ENCODE measurements around the gene ANK2.

ANK2 gene

DNA sequence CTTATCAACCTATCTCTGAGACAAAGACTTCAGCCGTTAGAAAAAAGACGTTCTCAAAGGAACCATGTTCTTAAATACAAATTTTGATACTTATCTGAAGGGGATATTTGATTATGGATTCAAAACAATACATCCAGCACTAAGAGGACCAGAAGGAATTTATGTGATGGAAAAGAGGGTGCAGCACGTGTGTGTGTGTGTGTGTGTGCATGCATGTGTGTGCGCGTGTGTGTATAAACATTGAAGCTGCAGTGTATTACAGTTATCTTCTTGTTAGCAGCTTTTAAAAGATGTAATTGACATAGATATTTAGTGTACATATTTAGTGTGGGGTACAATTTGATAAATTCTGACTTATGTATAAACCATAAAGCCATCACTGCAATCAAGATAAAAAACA is 44.9 kb downstream of the ANK2 start:
- DNase-seq (ENCODE audit: low spot score) = no peak

DNA sequence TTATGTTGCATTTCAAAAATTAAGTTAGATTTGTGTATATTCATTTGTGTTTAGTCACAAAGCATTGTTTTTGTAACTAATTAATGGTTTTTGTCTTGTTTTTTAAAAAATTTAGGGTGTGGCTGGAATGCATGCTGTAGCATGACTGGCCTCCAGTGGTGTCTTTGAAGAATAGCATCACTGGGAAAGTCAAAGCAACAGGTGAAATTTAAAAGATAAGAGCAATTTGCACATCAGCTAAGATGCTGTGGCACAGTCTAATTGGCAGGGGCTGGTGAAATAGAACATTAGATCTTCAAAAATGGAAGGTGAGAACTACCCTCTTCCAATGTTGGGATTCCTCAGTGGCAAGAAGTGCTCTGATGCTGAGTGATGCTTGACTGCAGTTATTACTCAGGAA is 45.3 kb downstream of the ANK2 start:
- DNase-seq (ENCODE audit: low spot score) = peak; percentile 70

DNA sequence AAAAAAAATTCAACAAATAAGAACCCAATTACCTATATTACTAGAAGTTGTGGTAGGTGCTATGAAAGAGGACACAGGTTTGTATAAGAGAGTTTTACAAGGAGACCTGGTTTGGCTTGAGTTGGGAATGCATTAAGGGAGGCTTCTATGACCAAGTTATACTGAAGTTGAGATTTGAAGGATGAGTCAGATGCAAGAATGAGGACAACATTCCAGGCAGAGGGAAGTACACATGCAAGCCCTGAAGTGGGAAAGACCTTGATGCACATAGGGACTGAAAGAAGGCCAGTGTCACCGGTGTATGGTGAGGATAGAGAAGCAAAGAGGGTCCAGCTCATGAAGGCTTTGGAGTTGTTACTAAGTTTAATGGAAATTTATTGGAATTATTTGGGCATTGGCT is 52.2 kb downstream of the ANK2 start:
- DNase-seq (ENCODE audit: low spot score) = no peak

DNA sequence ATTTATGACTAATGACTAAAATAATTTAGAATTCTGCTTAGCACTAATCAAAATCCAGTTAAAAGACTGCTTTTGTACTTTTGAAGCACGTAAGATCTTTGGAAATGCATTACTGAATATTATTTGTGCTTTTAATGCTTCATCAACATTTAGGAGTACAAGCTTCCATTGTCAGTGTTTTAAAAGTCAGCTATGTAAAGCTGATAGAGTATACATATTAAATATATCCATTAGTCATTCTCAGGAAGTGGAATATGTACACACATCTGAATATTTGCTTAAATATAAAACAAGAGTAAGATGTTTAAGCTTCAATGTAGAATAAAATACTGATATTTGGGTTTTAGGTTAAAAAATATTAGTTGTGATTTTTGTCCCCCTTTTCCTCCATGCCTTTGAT is 54.1 kb downstream of the ANK2 start:
- no peak for DNase-seq (ENCODE audit: low spot score)

DNA sequence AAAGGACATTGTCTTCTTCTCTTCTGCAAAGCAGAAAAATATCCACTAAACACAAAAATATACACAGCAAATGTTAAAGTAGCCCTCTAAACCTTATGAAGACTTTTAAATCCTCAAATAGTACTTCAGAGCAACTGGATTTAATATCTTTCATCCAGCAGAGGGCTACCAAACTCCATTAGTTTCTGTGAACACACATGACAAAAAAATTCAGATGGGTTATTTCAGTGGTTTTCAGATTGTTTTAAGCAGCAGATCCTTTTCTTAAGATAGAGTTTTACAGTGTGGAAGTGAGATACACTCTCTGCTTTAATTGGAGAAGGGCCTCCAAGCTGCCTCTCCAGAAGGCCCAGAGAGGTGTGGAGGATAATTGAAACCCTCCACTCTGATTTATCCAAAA is 56.7 kb downstream of the ANK2 start:
- DNase-seq (ENCODE audit: low spot score) = peak; percentile 79

DNA sequence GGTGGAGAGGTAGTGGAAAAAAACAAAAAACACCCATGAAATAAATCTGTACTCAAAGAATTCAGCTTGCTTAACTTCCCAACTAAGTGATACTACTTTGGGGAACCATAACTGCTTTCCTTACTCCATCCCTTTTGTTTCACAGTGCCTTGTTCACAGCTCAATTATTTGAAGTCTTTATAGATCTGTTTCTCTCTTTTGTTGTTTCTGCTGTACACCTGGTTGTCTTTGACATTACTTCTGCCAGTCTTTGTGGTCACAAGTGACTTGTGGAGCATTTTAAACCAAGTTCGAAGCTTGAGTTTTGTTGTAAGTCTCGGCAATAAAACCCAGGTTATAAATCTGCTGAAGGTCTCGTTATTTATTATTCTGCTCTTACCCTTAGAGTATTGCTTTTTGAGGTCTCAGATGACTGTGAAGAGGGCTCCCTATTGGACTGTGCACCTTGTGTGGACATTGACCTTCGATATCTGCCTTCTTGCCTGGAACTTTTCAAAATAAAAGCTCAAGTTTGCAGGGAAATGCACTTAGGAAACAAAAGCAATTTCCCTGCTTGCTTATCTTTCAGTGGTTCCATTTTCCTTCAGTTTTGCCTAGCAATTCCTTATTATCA is 59.8 kb downstream of the ANK2 start:
- no peak for DNase-seq (ENCODE audit: low spot score)

DNA sequence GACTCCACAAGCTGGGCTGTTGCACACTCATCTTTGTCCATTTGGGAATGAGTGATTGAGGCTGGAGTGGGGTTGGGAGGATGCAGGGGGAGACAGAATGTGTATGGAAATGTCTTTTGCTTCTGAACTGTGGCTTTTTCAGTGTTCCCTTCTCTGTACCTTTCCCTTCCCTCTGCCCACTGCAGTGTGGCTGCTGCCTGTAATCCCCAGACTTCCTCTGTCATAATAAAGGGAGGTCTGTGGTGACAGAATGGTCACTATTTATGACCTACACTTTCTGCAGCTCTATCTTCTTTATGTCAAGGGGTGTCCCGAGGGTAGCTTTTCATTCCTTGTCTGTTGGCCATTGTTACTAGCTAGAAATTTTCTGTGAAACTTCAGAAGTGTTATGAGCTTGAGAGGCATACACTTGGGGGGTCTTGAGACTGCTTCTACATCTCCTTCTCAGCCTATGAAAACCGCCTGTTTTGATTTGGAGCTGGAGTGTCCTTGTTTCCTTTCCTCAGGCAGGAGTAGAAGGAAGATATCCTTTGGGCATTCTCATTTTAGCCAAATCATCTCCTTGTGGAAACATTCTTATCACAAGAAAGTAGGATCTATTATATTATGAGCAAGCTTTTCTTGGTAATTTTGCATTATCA is 63.0 kb downstream of the ANK2 start:
- no peak for DNase-seq (ENCODE audit: low spot score)

DNA sequence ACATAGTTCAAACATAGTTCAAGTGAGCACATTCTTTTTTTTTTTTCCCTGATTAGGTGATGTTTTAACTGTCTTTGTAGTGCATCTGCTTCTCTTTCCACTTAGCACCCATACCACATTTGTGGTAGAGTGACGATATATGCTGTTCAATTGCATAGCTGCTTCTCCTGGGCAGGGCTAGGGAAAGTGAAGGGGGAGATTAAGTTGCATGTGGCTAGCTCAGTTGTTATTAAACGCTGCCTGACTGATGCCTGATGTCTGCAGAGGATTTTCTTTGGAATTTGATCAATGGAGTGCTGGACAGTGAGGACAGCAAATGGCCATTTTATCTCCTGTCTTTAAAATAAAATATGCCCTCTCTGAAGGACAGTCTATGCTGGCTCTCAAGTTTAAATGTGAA is 63.7 kb downstream of the ANK2 start:
- DNase-seq (ENCODE audit: low spot score) = no peak

DNA sequence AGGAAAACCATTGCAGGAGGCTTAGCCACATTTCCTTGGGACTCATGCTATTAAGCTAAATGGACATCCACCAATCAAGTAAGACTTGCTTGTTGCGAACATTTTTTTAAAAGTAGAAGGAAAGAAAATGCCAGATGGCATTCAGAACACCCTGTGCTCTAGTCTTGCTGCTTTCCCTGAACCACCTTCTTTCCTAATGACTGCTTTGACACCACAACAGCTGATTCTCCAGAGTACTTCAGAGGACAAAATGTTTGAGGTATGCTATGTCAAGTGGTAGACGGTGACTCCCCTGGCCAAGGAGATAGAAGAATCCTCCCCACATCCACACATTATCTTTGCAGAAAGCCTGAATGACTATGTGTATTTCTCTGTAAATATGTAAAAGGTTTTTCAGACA is 65.4 kb downstream of the ANK2 start:
- no peak for DNase-seq (ENCODE audit: low spot score)

DNA sequence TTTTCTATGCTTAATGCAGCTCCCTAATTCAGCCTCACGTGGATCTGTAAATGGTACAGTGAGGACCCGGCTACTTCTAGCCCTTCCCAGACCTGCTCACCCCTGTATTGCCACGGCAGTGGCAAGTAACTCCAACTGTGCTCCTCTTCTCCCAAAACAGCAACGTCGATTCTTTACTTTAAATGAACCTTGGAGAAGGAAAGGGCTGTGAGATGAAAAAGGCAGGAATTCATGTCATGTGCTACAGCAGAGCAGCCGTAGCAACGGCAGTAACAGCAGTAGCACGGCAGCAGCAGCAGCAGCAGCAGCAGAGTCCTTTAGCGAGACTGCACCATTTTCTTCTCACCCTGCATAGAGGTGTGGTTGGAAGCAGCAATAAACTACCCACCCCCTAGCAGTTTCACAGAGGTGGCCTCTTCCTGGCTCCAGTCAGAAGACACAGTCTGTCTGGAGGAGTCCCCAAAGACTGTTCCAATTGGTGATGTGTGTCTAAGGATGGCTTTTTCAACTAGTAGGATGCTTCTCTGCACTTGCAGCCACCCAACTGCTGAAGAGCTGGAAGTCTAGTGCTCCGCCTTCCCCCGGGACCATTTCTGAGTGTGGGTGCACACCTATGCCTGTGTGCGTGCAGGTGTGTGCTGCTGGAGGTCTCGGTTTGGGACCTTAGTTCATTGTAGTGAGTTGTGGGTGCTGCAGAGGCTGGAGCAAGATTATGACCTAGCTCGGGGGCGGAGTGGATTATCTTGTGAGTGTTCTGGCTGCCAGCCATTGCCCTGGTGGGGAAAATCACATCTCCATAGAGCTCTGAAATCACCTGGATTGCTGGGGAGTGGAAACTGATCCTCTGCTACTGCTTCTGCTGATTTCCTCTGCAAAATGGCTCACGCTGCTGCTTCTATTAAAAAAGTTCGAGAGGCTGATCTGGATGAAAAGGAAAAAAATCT is 67.2 kb downstream of the ANK2 start:
- no peak for DNase-seq (ENCODE audit: low spot score)

DNA sequence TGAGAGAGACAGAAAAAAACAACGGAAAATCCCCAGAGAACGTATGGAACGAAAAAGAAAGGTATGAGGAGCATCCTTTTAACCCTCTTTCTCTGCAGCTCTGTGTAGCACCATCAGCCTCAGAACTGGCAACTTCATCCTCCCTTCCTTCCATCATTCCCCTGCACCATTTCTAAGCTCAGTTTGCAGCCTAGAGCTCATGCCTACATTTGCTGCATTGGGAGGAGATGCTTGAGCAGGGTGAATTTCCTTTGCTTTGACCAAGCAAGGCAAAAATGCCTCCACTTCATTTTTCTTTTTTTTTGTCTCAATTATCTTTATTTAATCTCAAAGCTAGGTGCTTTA is 67.9 kb downstream of the ANK2 start:
- DNase-seq (ENCODE audit: low spot score) = no peak

DNA sequence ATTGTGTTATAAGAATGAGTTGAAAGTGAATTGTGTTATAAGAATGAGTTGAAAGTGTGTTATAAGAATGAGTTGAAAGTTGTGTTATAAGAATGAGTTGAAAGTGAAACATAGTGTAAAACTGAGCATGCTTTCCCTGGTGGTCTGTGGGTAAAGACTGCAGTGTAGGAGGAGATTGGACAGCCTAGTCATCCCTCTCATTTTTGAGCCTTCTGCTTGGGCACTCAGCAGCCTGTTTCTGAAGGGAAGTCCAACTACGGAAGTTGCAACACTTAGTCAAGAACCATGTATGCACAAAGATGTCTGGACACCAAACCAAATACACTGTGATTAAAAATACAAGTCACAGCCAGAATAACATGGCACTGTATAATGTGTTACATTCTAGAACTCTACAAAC is 72.6 kb downstream of the ANK2 start:
- no peak for DNase-seq (ENCODE audit: low spot score)

DNA sequence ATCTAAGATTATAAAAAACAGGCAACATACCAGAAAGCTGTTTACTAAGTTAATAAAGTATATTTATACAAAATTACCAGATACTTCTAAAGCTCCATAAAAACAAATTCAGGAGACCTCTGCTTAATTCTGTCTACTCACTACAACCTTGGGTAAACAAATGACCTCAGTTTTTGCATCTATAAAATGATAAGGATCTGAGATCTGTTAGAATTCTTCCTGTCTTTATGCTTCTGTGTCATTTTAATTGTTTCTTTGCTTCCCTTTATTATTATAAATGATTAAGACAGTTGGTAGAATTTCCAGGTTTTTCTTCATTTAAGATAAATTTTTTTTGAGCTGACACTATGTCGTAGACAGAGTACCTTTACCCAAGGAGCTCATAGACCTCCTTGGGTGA is 76.0 kb downstream of the ANK2 start:
- no peak for DNase-seq (ENCODE audit: low spot score)

DNA sequence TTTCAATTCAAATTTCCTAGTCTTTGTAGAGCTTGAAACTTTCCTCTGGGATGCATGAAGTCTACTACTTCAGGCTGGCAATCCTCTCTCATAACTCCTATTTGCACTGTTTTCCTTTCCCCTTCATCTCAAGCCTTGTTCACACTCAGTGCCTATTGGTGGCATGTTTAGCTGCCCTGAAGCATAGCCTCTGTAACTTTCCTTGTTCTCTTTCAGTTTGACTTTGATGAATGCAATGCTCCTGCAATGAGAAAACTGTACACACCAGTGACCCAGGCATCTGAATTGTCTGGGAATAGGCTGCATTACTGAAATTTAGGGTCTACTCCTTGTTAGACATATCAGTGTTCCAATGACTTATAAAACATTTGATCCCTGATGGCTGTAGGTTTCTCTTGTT is 81.7 kb downstream of the ANK2 start:
- no peak for DNase-seq (ENCODE audit: low spot score)

DNA sequence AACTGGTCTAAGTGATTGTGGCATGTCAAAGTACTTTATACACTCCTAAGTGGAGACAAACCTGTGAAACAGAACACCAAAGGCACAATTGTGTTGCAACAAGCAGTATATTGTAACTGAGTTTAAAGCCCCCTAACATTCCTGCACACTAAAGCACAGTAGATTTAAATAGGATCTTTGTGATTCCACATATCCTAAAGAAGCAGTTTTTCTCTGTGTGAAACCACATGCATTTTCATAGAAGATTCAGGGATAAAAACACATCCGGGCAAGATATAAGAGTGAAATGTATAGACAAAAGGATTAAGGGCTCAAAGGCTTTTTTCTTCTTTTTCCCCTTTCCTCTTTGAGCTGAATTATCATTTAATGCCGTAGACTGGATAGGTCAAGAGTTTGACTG is 82.2 kb downstream of the ANK2 start:
- no peak for DNase-seq (ENCODE audit: low spot score)

DNA sequence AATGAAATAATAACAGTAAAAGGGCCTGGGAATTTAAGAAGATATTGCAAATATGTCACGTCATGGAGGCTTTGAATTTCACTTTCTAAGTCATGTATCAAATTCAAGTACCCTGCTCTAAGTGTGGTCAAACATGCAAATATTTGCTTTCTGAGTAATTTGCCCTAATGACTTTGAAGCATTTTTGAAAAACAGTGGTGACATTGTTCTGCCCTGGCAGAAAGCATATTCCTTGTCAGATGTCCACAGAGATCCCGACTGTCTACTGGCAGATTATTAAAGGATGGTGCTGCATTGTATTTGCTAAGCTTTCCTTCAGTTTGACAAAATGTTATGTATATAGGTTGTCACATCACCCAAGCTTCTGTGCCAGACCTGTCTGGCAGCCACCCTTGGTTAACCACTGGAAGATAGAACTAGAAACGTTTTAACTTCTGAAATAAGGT is 92.5 kb downstream of the ANK2 start:
- DNase-seq (ENCODE audit: low spot score) = peak; percentile 88

DNA sequence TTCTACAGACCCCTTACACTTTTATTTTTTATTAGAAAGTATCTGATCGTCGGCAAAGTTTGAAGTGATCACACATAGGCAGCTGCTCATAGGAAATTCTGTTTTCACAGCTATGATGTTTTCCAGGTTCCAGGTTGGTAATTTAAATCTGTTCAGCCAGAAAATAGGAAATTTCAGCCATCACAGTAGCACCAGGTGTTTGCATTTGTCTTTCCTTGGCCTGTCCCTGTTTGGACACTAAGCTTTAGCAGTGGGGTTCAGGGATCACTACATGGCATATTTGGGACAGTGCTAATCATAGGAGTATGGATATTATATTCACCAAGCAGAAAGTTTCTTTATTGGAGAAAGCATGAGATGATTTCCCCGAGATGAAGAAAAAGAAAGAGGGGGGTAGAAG is 92.9 kb downstream of the ANK2 start:
- DNase-seq (ENCODE audit: low spot score) = no peak

DNA sequence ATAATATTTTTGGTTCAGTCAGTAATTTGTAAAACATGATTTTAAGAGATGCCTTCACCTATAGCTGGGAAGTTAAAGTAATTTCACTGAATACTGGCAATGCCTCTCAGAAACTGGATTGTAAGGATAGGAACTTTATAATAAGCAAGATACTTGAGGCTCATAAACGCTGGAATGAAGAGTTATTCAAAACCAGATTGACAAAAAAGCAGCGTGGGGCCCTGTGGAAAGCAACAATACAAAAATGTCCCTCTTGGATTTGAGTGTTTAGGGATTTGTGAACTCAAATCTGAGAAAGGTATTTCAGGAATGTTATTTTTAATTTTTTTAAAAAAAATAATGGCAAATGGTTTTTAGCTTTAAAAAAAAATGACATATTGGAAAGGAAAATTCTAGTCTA is 94.6 kb downstream of the ANK2 start:
- DNase-seq (ENCODE audit: low spot score) = no peak

DNA sequence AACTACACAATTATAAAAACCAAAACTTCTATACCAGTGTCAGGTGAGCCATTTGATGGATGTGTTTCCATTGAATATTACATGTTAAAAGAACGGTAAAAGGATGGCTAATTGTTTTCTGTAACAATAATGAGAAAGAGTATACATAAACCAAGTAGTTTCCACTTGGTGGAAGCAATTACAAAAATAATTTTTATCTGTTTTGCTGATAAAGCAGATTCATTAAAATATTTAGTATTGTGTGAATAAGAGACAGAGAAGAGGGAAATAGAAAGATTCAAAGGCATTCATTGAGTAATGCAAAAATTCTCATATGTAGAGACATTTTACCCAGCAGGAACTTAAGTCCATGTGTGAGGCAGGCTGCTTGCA is 95.7 kb downstream of the ANK2 start:
- DNase-seq (ENCODE audit: low spot score) = no peak

DNA sequence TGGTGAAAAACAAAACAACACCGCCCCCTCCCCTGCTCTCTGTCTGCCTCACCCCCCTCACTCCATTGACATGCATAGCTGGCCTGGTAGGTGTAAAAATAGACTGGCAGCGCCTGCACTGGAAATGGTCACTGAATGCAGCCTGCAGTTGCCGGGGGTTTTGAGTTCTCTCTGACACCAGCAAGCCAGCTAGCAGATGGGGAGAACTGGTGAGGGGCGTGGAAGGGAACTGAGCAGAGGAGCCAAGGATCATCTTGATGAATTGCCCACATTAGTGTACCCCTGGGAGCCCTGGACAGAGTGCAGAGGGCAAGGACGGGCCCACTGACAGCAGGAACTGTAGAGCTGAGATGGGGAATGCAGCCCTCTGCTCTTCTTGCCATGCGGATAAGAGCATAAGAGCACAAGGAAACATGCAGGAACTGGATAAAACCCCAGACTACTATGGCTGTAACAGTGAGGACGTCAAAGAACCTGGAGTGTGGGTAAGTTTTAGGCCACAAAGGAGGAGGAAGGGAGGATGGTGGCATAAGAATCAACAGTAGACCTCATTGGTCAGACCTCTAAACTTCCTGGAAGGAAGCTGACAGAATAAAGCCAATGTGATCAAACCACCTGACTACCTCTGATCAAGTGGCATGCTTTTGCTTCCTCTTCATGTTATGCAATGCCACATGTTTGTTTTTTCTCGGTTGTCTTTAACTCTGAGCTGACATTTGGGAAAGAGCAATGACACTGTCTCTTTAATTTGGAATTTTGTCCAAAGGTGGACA is 96.3 kb downstream of the ANK2 start:
- DNase-seq (ENCODE audit: low spot score) = no peak

DNA sequence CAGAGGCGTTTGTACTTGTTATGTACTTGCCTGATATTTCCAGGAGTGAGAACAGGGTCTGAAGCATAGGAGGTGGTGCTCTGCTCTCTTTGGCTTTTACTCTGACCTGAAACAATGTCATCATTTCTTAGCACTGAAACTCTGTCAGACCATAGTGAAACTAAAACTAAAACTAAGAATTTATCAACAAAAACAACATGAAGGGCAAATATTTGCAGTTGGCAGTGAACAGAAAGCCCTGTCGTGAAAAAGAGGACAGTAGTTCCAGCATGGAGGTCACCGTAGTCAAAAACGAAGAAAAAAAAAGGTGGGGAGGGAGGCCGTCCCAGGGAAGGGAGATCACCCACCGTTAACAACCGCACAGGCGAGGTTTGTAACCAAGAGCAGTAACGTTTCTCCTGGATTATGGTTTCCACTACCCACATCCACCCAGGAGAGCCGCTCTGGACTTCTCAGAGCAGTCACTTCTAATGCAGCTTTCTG is 97.5 kb downstream of the ANK2 start:
- DNase-seq (ENCODE audit: low spot score) = no peak

DNA sequence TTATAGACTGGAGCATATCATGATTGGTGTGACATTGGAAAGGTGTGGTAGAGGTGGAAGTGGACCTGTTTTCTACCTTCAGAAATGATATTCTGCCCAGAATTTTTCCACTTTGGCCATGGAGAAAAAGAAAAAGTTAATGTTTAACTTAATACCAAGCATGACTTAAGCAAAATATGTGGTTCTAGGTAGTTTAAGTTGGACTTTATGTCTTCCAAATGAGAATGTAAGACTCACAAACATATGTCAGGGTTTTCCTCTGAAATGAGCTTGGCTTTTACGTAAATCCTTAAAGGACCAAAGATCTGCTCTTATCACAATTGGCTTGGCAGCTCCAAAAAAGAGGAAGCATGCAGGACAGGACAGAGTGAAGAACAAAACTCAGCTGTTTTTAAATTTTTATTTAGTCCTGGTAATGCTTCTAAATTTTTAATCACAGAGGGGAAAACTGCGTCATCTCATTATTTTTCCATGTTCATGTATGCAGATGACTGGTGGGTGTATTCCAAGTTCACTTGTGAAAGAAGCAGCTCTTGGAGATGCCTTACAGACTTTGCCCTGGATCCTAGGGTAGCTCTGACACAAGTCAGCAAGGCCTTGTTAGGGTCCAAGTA is 98.2 kb downstream of the ANK2 start:
- no peak for DNase-seq (ENCODE audit: low spot score)
